Body of pancreas (tissue), 4 donors: ENCODE results near the gene ETS1.

ENCODE experiments used
- POLR2A ChIP-seq, 3 donors: fragments of 450-650 bp; IDR thresholded peaks; one replicate each; pipeline ENCODE4 v1.6.1; 2016; ENCODE audit warnings: antibody characterized with exemption in 3 of 3, mild to moderate bottlenecking in 2 of 3
- TF ChIP-seq, protein P1 (sequence below), 7 experiments: fragments of 450-650 bp in 4 of 7; fragments of 200-600 bp in 3 of 7; sonication (generic) in 3 of 7; IDR thresholded peaks; one replicate each; pipeline ENCODE4 v1.5.1; 2016 to 2019; ENCODE audit warnings: antibody characterized with exemption in 7 of 7

DNA sequence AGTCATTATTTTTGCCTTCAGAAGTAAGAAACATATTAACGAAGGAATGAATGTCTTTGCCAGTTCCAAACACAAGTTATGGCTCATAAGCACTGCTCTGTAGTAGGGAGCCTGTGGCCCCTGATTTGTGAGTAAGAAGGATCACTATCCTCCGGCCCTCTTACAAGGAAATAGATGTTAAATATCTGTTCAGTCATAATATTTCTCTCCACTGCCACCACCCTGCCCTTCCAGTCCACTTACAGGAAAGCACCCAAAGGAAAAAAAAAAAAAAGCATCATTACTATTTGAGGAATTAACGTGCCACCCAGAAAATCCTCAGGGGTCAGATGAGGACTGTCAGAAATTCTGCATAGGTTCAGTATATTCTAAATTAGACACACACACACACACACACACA, 123.4 kb downstream of the ETS1 start:
- TF ChIP-seq, protein P1, sequence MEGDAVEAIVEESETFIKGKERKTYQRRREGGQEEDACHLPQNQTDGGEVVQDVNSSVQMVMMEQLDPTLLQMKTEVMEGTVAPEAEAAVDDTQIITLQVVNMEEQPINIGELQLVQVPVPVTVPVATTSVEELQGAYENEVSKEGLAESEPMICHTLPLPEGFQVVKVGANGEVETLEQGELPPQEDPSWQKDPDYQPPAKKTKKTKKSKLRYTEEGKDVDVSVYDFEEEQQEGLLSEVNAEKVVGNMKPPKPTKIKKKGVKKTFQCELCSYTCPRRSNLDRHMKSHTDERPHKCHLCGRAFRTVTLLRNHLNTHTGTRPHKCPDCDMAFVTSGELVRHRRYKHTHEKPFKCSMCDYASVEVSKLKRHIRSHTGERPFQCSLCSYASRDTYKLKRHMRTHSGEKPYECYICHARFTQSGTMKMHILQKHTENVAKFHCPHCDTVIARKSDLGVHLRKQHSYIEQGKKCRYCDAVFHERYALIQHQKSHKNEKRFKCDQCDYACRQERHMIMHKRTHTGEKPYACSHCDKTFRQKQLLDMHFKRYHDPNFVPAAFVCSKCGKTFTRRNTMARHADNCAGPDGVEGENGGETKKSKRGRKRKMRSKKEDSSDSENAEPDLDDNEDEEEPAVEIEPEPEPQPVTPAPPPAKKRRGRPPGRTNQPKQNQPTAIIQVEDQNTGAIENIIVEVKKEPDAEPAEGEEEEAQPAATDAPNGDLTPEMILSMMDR (IDR thresholded peaks at IDR 0.05), result no peak
- no peak for TF ChIP-seq POLR2A (IDR thresholded peaks at IDR 0.05)
